GM18517 (cell line): Measurements from ENCODE around the gene SERPINA12.

Experiments used
- ATAC-seq: cut with Tn5 transposase; IDR thresholded peaks from one replicate; pipeline ENCODE4 v1.9.1; 2021; ENCODE audit warnings: mild to moderate bottlenecking, moderate library complexity; ENCODE audit not compliant: unreplicated experiment

The SERPINA12 gene

GRCh38 chr14:94467728-94468520 is 41.3 kb downstream of the SERPINA12 start:
- no peak for ATAC-seq

- no peak for ATAC-seq
These were observed 42.4 kb downstream of the SERPINA12 start for GRCh38 chr14:94466706-94467370.

GRCh38 chr14:94465042-94465441 is 44.2 kb downstream of the SERPINA12 start:
- no peak for ATAC-seq

GRCh38 chr14:94464290-94464689 is 45.0 kb downstream of the SERPINA12 start:
- ATAC-seq, result no peak

GRCh38 chr14:94462763-94463572 is 46.3 kb downstream of the SERPINA12 start:
- no peak for ATAC-seq

GRCh38 chr14:94462219-94462551 is 47.1 kb downstream of the SERPINA12 start:
- no peak for ATAC-seq

- no peak for ATAC-seq
These were observed 47.6 kb downstream of the SERPINA12 start for GRCh38 chr14:94461526-94462218.

GRCh38 chr14:94460631-94461416 is 48.4 kb downstream of the SERPINA12 start:
- no peak for ATAC-seq

GRCh38 chr14:94458558-94459205 is 50.6 kb downstream of the SERPINA12 start:
- no peak for ATAC-seq

- ATAC-seq, result no peak
These were observed 51.2 kb downstream of the SERPINA12 start for GRCh38 chr14:94458096-94458495.

- no peak for ATAC-seq
These were observed 53.3 kb downstream of the SERPINA12 start for GRCh38 chr14:94455928-94456327.

GRCh38 chr14:94451826-94452225 is 57.4 kb downstream of the SERPINA12 start:
- no peak for ATAC-seq

- ATAC-seq, result no peak
These were observed 58.0 kb downstream of the SERPINA12 start for GRCh38 chr14:94451091-94451771.

- no peak for ATAC-seq
These were observed 58.6 kb downstream of the SERPINA12 start for GRCh38 chr14:94450722-94451090.

- ATAC-seq, result no peak
These were observed 59.3 kb downstream of the SERPINA12 start for GRCh38 chr14:94449930-94450329.

- no peak for ATAC-seq
These were observed 61.0 kb downstream of the SERPINA12 start for GRCh38 chr14:94448071-94448808.

- ATAC-seq, result no peak
These were observed 62.1 kb downstream of the SERPINA12 start for GRCh38 chr14:94447206-94447605.

GRCh38 chr14:94446126-94446525 is 63.1 kb downstream of the SERPINA12 start:
- ATAC-seq, result no peak

GRCh38 chr14:94445003-94445402 is 64.3 kb downstream of the SERPINA12 start:
- no peak for ATAC-seq
